HG03520 (cell line): ENCODE measurements around the gene CLDN18.

Experiments used
- ATAC-seq: cut with Tn5 transposase; IDR thresholded peaks from one replicate; pipeline ENCODE4 v1.9.1; 2021; ENCODE audit warnings: mild to moderate bottlenecking, moderate library complexity; ENCODE audit not compliant: unreplicated experiment

The CLDN18 gene

DNA sequence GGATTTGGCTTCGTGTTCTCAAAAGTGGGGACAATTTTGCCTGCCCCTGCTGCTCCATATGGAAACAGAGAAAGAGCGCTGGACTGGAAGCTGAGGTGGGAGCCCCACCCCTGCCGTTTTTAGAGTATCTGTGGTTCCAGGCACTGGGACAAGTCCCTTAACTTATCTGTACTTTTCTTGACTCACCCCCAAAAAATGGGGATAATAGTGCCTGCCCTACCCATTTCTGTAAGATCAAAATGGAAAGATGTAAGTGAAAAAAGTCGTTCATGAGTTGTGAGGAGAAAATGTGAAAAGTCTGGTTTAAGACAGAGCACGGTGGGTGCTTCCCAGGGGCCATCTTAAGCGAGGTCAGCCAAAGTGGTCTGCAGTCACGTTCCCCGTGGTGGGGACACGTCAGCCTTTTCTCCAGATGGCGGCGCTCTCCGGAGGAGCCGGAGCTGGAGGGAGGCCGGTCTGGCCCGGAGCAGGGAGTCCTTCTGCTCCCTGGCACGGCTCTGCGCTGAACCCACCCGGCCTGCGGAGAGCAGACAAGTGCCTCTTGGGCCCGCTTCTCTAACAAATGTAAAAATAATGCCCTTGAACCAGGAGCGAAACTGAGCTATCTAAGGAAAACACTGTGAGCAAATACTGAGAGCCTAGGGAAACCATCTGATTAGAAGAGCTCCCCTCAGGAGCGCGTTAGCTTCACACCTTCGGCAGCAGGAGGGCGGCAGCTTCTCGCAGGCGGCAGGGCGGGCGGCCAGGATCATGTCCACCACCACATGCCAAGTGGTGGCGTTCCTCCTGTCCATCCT is at the start of gene CLDN18:
CLDN18 (plus strand) TSS at position 690 of the 797 bp plus-strand sequence; CDS start at position 751, 61 bp downstream.
- ATAC-seq: no peak

DNA sequence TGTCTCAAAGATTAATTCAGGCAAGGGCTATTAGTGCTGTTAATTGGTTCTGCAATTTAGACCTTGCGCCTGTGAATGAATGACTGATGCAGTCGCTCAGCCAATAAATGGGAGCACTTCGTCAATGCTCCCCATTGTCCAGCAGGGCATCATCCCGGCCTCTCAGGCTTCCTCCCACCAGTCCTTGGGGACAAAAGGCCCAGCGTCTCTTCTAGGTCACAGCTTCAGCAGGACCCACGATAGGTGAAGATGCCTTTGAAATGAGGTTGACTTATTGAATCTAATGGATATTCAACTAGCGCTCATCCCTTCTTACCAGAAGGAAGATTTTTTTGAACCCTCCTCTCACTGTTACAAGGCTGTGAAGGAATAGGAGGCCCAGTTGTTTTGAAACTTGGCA is 47.7 kb upstream of the CLDN18 start:
- no peak for ATAC-seq

DNA sequence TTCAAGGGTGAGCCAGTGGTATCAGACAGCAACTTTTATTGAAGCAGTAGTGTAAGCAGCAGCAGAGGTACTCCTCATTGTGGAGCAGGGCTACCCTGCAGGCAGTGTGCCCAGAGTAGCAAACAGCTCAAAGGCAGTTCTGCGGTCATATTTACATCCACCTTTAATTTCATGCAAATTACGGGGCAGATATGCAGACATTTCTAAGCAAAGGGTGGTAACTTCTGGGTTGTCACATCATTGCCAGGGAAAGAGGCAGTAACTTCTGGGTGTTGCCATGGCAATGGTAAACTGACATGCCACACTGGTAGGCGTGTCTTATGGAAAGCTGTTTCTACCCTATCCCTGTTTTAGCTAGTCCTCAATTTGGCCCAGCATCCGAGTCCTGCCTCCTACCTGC is 46.5 kb upstream of the CLDN18 start:
- ATAC-seq: no peak

DNA sequence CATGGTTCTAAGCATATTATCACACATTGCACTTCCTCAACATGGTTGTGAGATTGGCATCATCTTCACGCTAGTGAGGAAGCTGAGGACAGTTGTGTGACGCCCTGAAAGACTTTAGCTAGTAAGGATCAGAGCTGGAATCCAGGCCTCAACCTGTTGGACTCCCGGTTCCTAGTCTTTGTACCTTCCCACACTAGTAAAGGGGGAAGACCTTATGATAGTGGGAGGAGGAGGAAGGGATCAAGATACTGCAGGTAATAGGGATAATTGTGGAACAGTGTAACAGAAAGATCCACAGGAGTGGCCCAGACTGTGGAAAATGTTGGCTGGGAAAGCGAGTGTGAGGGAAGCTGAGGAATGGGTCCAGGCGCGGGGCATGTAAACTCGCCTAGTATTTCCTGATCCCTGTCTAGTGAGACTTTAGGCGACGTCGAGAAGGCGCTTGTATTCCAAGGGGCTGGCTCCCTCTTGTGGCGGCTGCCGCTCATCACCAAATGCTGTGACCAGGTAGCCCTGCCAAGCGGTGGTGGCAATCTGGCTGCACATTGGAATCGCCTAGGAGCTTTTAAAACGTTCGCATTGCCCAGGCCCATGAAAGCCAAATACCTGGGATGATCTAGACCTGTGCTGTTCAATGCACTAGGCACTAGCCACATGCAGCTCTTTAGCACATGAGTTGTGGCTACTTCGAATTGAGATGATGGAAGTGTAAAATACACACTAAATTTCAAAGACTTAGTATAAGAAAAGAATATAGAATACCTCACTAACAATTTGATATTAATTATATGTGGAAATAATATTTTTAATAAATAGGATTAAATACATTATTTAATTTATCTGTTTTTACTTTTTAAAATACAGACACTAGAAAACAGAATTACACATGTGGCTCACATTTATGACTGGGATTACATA is 38.8 kb upstream of the CLDN18 start:
- peak; percentile 96 for ATAC-seq

DNA sequence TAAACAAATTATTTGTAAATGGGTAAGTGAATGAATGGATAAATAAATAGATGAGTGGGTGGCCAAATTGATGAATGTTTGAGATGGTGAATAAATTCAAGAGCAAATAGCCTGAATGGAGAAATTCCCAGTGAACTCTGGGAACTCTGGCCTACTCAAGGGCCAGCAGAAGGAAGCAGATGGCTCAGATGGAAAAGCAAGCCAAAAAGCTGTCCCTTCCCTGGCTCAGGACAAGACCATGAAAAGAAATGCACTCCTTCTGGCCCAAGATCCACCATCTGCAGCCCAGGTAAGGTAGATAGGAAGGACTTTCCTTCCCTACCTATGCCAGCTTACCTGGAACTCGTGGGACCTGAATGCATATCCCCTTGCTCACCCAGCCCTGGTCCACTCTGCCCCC is 37.6 kb upstream of the CLDN18 start:
- no peak for ATAC-seq

DNA sequence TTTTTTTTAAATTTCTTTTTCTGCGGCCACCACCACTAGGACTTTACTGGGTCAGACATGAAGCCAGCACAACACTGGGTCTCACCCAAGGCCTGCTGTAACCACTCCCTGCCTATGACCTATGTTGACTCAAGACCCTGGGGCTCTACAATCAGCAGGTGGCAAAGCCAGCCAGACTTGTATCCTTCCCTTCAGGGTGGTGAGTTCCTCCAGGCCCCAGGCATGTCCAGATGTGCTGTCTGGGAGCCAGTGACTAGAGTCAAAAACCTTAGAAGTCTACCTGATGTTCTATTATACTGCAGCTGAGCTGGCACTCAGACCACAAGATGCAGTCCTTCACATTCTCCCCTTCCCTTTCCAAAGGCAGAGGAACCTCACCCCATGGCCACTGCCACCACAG is 31.6 kb upstream of the CLDN18 start:
- ATAC-seq: no peak

DNA sequence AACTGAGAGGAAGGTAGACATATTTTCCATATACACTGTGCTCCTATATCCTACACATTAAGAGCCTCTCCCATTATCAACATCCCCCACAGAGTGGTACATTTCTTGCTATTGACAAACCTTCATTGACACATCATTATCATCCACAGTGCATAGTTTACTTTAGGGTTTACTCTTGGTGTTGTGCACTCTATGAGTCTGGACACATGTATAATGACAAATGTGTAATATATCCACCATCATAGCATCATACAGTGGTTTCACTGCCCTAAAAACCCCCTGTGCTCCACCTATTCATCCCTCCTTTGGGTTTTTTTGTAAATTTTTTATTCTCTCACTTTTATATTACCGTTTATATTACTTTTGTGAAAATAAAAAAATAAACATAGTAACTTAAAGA is 22.2 kb upstream of the CLDN18 start:
- ATAC-seq: peak; percentile 31

DNA sequence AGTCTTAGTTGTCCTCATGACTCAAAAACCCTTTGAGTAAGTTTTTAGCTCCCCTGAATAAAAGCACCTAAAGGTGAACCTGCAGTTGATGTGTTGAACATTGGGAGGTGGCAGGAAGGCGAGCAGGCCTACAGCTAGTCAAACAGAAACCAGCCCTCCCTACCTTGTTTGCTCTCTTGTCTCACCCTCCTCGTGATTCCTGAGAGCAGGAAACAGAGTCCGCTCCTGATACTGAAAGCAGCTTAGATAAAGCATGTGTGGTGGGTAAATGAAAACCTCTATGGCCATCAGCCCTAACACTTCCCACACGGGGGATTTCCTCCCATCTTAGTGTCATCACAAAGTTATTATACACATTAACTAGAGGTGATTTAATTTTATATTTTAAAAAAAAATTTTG is 21.8 kb upstream of the CLDN18 start:
- peak; percentile 72 for ATAC-seq

DNA sequence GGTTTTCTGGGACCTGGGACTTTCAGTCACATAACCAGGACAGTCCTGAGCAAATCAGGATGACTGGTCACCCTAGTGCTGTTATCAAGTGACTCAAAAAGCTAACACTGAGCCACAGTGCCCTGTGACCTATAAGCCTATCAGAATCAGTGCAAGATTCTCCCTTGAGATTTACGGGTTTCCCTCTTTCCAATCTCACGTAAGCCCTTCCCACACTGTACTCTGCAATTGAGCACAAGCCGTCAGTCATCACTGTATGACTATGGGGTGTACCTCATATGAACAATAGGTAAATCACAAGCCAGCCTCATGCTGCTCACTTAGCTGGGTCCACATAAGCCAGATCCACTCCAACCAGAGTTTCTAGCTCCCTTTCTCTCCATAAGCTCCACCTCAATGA is 21.0 kb upstream of the CLDN18 start:
- peak; percentile 58 for ATAC-seq

DNA sequence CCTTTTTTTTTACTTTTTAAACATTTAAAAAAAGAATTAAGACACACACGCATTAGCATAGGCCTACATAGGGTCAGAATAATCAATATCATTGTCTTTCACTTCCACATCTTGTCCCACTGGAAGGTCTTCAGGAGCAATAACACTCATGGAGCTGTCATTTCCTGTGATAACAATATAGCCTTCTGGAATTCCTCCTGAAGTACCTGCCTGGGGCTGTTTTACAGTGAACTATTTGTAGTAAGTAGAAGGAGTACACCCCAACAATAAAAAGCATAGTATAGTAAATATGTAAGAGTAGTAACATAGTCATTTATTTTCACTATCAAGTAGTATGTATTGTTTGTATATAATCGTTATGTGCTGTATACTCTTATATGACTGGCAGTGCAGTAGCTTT is 19.5 kb upstream of the CLDN18 start:
- no peak for ATAC-seq

DNA sequence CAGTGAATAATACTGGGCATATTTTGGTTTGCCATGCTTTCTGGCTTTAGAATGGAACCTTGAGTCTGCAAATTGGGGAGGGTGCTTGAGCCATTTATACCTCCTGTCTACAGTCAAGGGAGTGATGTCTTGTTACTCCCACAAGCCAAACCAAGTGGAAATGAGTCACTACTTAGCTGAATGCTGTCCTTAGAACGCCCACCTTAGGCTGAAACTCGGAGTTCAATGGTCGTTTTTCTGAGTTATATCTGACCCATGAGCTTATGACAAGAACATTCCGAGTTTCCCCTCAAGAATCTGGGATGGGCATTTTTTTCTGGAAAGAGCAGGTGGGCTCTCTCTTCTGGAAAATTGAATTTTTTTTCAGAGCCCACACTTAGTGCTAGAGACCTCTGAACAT is 17.4 kb upstream of the CLDN18 start:
- no peak for ATAC-seq

DNA sequence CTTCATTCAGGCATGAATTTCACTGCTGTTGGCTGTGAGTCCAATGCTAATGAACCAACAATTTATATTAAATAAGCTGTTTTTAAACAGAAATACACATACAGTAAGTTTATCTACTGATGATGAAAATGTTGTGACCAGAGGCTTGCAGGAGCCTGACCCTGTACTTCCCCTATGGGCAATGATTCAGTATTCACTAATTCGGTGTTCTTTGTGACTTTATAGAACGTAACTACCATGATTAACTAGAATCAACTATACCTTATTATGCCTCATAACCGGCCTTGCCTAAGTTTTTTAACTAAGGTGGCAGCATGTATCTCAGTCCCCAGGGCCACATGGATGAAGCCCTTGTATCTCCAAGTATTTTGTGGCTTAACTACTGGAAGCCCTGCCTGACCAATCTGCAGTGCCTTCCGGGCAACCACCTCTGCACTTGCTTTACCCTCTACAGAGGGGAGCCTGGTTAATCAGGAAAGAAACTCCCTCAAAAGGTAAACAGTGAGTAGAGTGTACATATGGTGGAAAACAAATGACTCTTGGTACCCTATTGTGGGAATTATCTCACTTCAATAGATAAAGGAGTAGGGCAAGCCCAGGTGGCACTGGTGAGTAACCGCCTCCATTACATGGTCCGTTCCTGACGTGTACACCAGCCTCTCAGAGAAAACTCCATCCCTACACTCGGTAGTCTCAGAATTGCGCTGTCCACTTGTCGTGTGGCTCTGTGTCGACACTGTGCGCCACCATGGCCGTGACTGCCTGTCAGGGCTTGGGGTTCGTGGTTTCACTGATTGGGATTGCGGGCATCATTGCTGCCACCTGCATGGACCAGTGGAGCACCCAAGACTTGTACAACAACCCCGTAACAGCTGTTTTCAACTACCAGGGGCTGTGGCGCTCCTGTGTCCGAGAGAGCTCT is 11.6 kb upstream of the CLDN18 start:
- no peak for ATAC-seq

DNA sequence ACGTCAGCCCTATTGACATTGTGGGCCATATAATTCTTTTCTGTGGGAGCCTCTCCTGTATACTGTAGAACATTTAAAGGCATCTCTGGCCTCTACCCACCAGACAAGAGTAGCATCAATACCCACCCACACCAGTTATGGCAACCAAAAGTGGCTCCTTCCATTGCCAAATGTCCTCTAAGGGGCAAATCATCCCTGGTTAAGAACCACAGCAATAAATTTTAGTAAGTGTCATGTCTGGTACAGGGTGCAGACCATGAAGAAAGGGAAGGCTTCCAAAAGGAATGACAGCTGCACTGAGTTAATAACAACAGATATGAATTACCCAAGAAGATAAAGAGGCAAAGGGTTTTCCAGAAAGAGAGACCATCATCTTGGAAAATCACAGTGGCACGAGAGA is 6.9 kb upstream of the CLDN18 start:
- ATAC-seq: no peak

DNA sequence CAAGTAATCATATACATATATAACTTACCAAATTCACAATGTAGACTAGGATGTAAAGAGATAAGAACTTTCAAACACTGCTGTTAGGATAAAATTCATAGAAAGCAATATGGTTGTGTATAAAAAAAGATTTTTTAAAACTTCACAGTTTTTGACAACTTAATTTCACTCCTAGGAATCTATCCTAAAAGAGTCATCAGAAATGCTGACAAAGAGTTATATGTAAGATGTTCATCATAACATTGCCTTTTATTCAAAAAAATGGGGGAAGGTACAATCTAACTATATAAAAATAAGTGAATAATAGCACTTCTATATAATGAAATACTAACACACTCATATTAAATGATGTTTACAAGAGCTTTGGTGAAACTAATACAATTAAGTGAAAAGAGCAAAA is 4.3 kb upstream of the CLDN18 start:
- ATAC-seq: no peak

DNA sequence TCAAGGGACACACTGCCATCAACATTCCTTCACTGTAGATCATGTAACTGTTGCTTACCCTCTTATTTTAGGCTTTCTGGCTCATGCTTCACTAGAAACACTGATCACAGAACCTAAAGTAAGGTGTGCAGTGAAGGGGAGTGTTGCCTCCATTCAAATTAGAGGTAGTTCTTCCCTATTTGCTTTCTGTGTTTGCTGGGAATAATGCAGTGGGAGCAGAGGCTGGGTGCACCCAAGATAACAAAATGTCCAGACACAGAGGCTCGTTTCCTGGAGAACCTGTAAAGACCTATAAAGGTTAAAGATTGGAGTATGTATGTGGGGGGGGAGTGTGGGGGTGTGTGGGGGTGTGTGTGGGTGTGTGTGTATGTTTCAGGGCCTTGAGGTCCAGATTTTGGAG is 2.1 kb upstream of the CLDN18 start:
- no peak for ATAC-seq

DNA sequence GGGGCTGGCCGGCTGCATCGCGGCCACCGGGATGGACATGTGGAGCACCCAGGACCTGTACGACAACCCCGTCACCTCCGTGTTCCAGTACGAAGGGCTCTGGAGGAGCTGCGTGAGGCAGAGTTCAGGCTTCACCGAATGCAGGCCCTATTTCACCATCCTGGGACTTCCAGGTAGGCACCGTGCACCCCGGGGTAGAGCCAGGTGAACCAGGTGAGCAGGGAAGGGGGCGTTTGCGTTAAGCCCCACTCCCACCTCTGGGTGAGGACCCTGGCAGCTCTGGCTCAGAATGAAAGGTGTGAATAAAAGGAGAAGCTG is 267 bp downstream of the CLDN18 start:
- no peak for ATAC-seq

DNA sequence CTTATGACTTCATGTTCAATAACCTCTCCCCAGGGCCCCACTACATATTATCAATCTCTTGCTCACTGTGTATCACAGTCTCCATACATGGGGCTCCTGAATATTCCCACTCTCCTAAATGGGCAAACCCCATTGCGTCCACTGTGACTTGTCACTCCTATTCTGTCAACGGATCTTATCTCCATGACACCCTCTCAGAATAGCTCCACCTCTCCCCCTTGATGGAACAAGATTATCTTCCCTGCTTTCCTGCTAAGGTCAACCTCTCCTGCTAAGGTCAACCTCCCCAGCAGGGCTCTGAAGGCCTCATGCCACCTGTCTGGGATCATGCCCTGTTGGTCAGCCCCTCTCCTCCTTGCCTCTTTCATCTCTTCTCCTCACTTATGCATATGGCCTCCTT is 1.8 kb downstream of the CLDN18 start:
- no peak for ATAC-seq

DNA sequence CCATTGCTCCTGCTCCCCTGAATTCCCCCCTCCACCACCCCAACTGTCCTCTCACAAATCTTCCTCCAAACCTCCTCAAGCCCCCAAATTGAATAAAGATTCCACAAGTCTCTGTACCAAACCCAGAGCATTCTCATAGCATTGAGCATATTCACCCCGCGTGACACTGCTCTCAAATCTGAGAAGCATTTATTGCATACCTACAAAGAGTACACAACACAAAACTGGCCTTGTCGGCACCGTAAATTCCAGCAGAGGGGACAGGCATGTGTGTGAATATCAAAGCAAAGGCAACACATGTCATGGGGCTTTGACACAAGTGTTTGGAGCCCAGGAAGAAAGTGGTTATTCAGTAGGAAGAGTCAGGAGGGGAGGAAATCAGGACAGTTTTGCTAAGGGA is 2.6 kb downstream of the CLDN18 start:
- ATAC-seq: no peak

DNA sequence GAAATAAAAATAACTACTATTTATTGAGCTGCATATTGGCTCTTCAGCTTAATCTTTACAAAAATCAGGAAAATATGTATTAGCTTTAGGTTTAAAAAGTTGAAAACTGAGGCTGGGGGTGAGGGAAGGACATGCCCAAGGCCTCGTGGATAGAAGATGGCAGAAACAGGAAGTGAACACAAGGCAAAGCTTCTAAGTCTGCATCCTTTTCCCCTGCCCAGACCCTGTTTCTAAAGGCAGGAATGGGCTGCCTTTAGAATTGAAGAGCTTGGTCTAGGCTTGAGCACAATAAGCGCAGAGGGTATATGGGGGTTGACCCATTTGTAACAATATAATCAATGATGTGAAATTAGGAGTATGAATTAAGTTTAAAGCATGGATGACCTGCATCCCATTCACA is 6.1 kb downstream of the CLDN18 start:
- no peak for ATAC-seq

DNA sequence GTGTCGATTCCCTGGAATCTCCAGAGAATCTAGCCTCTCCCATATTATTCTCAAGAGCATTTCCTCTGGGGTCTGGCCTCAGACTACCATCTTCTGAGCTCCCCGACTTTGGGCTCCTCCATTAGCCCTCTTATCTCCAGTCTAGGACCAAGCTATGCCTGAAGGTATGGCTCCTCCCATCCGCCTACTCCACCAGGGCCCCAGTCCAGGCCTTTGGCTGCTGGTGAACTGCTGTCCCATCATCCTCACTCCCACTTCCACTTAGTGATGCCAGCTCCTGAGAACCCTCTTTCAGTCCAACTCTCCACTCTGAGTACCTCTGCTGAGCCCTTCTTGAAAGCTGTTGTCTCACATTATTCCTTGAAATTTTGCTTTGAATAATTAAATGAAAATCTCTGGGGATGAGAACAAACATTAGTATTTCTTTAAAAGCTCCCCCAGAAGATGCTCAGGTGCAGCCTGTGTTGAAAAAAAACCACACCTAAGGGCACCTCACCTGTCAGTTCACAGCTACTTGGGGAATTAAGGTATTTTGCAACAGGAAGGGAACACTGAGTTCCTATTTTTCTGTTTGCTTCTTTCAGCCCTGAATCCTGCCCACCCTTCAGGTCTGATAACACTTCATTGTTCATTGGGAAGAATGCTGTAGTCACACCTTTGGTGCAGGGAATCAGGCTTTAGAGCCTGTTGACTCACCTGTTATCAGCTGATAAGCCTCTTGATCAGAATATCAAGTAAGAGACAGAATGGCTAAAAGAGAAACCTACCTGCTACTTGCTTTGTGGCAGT is 9.5 kb downstream of the CLDN18 start:
- no peak for ATAC-seq
